ENCODE data around the gene HERC2. TPM values are rescaled to one million over a fixed set of nuclear protein-coding genes. Genes with fewer than 3 reads are reported as not detected.

The HERC2 gene
- total and polyA plus RNA-seq, 2 donors (not counting 3 experiments of a cell fraction or from before 2014, with no cell fraction given): 46.1 to 83.9 TPM

- H3K4me3 ChIP-seq (replicated peaks in 1 of 3; ENCODE audit: insufficient read depth in 1 of 3, low read depth in 1 of 3, low read length in 3 of 3): no peak overlapping the region
- no peaks in the 10 kb centered on the region for H4K20me1 ChIP-seq (replicated peaks; ENCODE audit: control insufficient read depth, extremely low read depth, insufficient read depth, low read length)
- H3K4me1 ChIP-seq (ENCODE audit: control insufficient read depth, extremely low read depth, insufficient read depth, low read length): no peaks in the 10 kb centered on the region
- H3K27ac ChIP-seq (ENCODE audit: insufficient read depth, low read depth, low read length): no peak overlapping the region
- no peak overlapping the region for H3K4me2 ChIP-seq (ENCODE audit: insufficient read depth, low read length)
- no peaks in the 10 kb centered on the region for H3K9me1 ChIP-seq (replicated peaks; ENCODE audit: control insufficient read depth, extremely low read depth, insufficient read depth, low read length)
- no TSS peak for BruUV-seq (replicated peaks)
- no peak overlapping the region for H3K9ac ChIP-seq (replicated peaks; ENCODE audit: extremely low read depth, insufficient read depth, low read length)
- DNase-seq (ENCODE audit: low read depth, low spot score): no peak
- ChIA-PET POLR2A (no interaction called here), CTCF (no interaction called here)
- dilution Hi-C loops (cut with MboI; ENCODE audit: extremely low pct_ligation_motif_present, low sequenced_read_pairs): no loop called here
- H3K9me3 ChIP-seq (replicated peaks; ENCODE audit: control insufficient read depth, insufficient read depth, low read length): no peaks in the 10 kb centered on the region
- peaks cover 19 to 28% of the 10 kb centered on the region in 2 experiments for H3K36me3 ChIP-seq (ENCODE audit: control insufficient read depth in 2 of 2, extremely low read depth in 1 of 2, insufficient read depth in 2 of 2, low read length in 2 of 2)
- no peak for TF ChIP-seq MAX (IDR thresholded peaks at IDR 0.05; ENCODE audit: insufficient read depth, insufficient read length)
- no peak for TF ChIP-seq CTCF (IDR thresholded peaks at IDR 0.05; ENCODE audit: extremely low read depth in 1 of 2, insufficient read depth in 1 of 2, low read depth in 1 of 2, low read length in 2 of 2)
- no peak for TF ChIP-seq JUN (IDR thresholded peaks at IDR 0.05; ENCODE audit: borderline replicate concordance, insufficient read depth, insufficient read length, low read depth)
- no peak for TF ChIP-seq GATA2 (IDR thresholded peaks at IDR 0.05; ENCODE audit: insufficient read depth, insufficient read length, low read depth, low read length)
- no peak for TF ChIP-seq POLR2A (IDR thresholded peaks at IDR 0.05; ENCODE audit: low read depth, low read length)
- no peak overlapping the region for H2AFZ ChIP-seq (ENCODE audit: low read depth, low read length)
- FAIRE-seq: no peak
- H3K27me3 ChIP-seq (ENCODE audit: control insufficient read depth in 2 of 2, insufficient read depth in 2 of 2, low read length in 2 of 2): no peaks in the 10 kb centered on the region
- intact Hi-C loops (cut with micrococcal nuclease): no loop called here
- H3K79me2 ChIP-seq (ENCODE audit: control insufficient read depth, insufficient read depth, low read length): no peaks in the 10 kb centered on the region
These were observed 156.2 kb downstream of the HERC2 start for GRCh38 chr15:28165791-28166190.

- H3K27me3 ChIP-seq (ENCODE audit: control insufficient read depth in 2 of 2, insufficient read depth in 2 of 2, low read length in 2 of 2): no peaks in the 10 kb centered on the region
- intact Hi-C loops (cut with micrococcal nuclease): no loop called here
- POLR2A ChIA-PET: no interaction called here
- FAIRE-seq (no peak), DNase-seq (ENCODE audit: low read depth, low spot score) (no peak)
- no peaks in the 10 kb centered on the region for H3K79me2 ChIP-seq (ENCODE audit: control insufficient read depth, insufficient read depth, low read length)
- H3K9me3 ChIP-seq (replicated peaks; ENCODE audit: control insufficient read depth, insufficient read depth, low read length): no peaks in the 10 kb centered on the region
- TF ChIP-seq EZH2 (IDR thresholded peaks at IDR 0.05; ENCODE audit: borderline replicate concordance, low read depth, low read length, severe bottlenecking): no peak
- no peak for TF ChIP-seq POLR2A (IDR thresholded peaks at IDR 0.05; ENCODE audit: low read depth, low read length)
- no peak for TF ChIP-seq MAX (IDR thresholded peaks at IDR 0.05; ENCODE audit: insufficient read depth, insufficient read length)
- no peak for TF ChIP-seq FOS (IDR thresholded peaks at IDR 0.05; ENCODE audit: borderline replicate concordance, insufficient read depth, low read length)
- TF ChIP-seq CTCF (IDR thresholded peaks at IDR 0.05; ENCODE audit: extremely low read depth in 1 of 2, insufficient read depth in 1 of 2, low read depth in 1 of 2, low read length in 2 of 2): no peak
- TF ChIP-seq POLR2AphosphoS5 (IDR thresholded peaks at IDR 0.05; ENCODE audit: insufficient read depth, low read depth, low read length): no peak
- TF ChIP-seq JUN (IDR thresholded peaks at IDR 0.05; ENCODE audit: borderline replicate concordance, insufficient read depth, insufficient read length, low read depth): no peak
- TF ChIP-seq GATA2 (IDR thresholded peaks at IDR 0.05; ENCODE audit: insufficient read depth, insufficient read length, low read depth, low read length): no peak
- TF ChIP-seq MYC (IDR thresholded peaks at IDR 0.05; ENCODE audit: low read depth, low read length): no peak
- no peak overlapping the region for H3K4me2 ChIP-seq (ENCODE audit: insufficient read depth, low read length)
- H2AFZ ChIP-seq (ENCODE audit: low read depth, low read length): no peak overlapping the region
- BruUV-seq (replicated peaks): no TSS peak
- H3K4me3 ChIP-seq (replicated peaks in 1 of 3; ENCODE audit: insufficient read depth in 1 of 3, low read depth in 1 of 3, low read length in 3 of 3): no peak overlapping the region
- CTCF ChIA-PET: no interaction called here
- no peaks in the 10 kb centered on the region for H3K9me1 ChIP-seq (replicated peaks; ENCODE audit: control insufficient read depth, extremely low read depth, insufficient read depth, low read length)
- no peaks in the 10 kb centered on the region for H4K20me1 ChIP-seq (replicated peaks; ENCODE audit: control insufficient read depth, extremely low read depth, insufficient read depth, low read length)
- no peak overlapping the region for H3K9ac ChIP-seq (replicated peaks; ENCODE audit: extremely low read depth, insufficient read depth, low read length)
- H3K4me1 ChIP-seq (ENCODE audit: control insufficient read depth, extremely low read depth, insufficient read depth, low read length): no peaks in the 10 kb centered on the region
- peaks cover 19 to 28% of the 10 kb centered on the region in 2 experiments for H3K36me3 ChIP-seq (ENCODE audit: control insufficient read depth in 2 of 2, extremely low read depth in 1 of 2, insufficient read depth in 2 of 2, low read length in 2 of 2)
- dilution Hi-C loops (cut with MboI; ENCODE audit: extremely low pct_ligation_motif_present, low sequenced_read_pairs): no loop called here
- no peak overlapping the region for H3K27ac ChIP-seq (ENCODE audit: insufficient read depth, low read depth, low read length)
These were observed 157.1 kb downstream of the HERC2 start for GRCh38 chr15:28164876-28165275.
